ENCODE measurements around the gene SLC35B3. TPM values are rescaled to one million over a fixed set of nuclear protein-coding genes. Genes with fewer than 3 reads are reported as not detected.

Gene SLC35B3
- total RNA-seq, 1 experiment from 2014 or later: 41.3 TPM

GRCh38 chr6:8392569-8392968 lies 42.8 kb downstream of the SLC35B3 start:
- H3K9me3 ChIP-seq: 0 out of 2 replicates have a peak, but pooled peaks cover 2% of the 10 kb centered on the region
- Mint-ChIP-seq H3K4me3 (ENCODE audit: unreplicated experiment) (peak overlapping the region; percentile 32), H3K9me3 (ENCODE audit: unreplicated experiment) (peaks cover 6% of the 10 kb centered on the region), H3K27me3 (ENCODE audit: insufficient read depth, unreplicated experiment) (no peaks in the 10 kb centered on the region), H3K27ac (ENCODE audit: unreplicated experiment) (peak overlapping the region; percentile 63), H3K4me1 (ENCODE audit: low read depth, unreplicated experiment) (peaks cover 36% of the 10 kb centered on the region), H3K36me3 (ENCODE audit: insufficient read depth, unreplicated experiment) (no peaks in the 10 kb centered on the region)
- ChIA-PET CTCF (no interaction called here), POLR2A (no interaction called here)
- H3K36me3 ChIP-seq (ENCODE audit: control insufficient read depth, insufficient read depth, low read length): no peaks in the 10 kb centered on the region
- H3K27me3 ChIP-seq (replicated peaks; ENCODE audit: control insufficient read depth, insufficient read depth, low read length): no peaks in the 10 kb centered on the region
- peak; percentile 60 for DNase-seq
- TF ChIP-seq CTCF (IDR thresholded peaks at IDR 0.05; ENCODE audit: insufficient read depth in 1 of 2, low read depth in 1 of 2, low read length in 1 of 2, severe bottlenecking in 1 of 2, unreplicated experiment in 1 of 2): no peak
- BruUV-seq (replicated peaks): no TSS peak
- no peak overlapping the region for H3K4me3 ChIP-seq (ENCODE audit: low read depth, low read length)
- intact Hi-C loops (cut with micrococcal nuclease; ENCODE audit: unreplicated experiment): loop anchor here (2.0 kb wide), 1 partner anchor 22 kb away; no protein-coding TSS in a partner anchor
- peaks cover 22% of the 10 kb centered on the region for H3K4me1 ChIP-seq

- no peak overlapping the region for H3K4me3 ChIP-seq (ENCODE audit: low read depth, low read length)
- BruUV-seq (replicated peaks): no TSS peak
- POLR2A ChIA-PET: no interaction called here
- 0 out of 2 replicates have a peak, but pooled peaks cover under 1% of the 10 kb centered on the region for H3K9me3 ChIP-seq
- CTCF ChIA-PET: no interaction called here
- DNase-seq: no peak
- H3K27me3 ChIP-seq (replicated peaks; ENCODE audit: control insufficient read depth, insufficient read depth, low read length): no peaks in the 10 kb centered on the region
- Mint-ChIP-seq H3K36me3 (ENCODE audit: insufficient read depth, unreplicated experiment) (no peaks in the 10 kb centered on the region), H3K27ac (ENCODE audit: unreplicated experiment) (no peak overlapping the region), H3K4me1 (ENCODE audit: low read depth, unreplicated experiment) (peaks cover 37% of the 10 kb centered on the region), H3K27me3 (ENCODE audit: insufficient read depth, unreplicated experiment) (no peaks in the 10 kb centered on the region), H3K4me3 (ENCODE audit: unreplicated experiment) (no peak overlapping the region), H3K9me3 (ENCODE audit: unreplicated experiment) (peaks cover 6% of the 10 kb centered on the region)
- no peak for TF ChIP-seq CTCF (IDR thresholded peaks at IDR 0.05; ENCODE audit: insufficient read depth in 1 of 2, low read depth in 1 of 2, low read length in 1 of 2, severe bottlenecking in 1 of 2, unreplicated experiment in 1 of 2)
- peaks cover 28% of the 10 kb centered on the region for H3K4me1 ChIP-seq
- H3K36me3 ChIP-seq (ENCODE audit: control insufficient read depth, insufficient read depth, low read length): no peaks in the 10 kb centered on the region
- intact Hi-C loops (cut with micrococcal nuclease; ENCODE audit: unreplicated experiment): loop anchor here (2.0 kb wide), 1 partner anchor 23 kb away; no protein-coding TSS in a partner anchor
Measured at GRCh38 chr6:8391934-8392333, 43.4 kb downstream of the SLC35B3 start.

- TF ChIP-seq CTCF (IDR thresholded peaks at IDR 0.05; ENCODE audit: insufficient read depth in 1 of 2, low read depth in 1 of 2, low read length in 1 of 2, severe bottlenecking in 1 of 2, unreplicated experiment in 1 of 2): no peak
- Histone ChIP-seq H3K9me3 (peaks cover 5% of the 10 kb centered on the region; the same call in 1 of the 2 replicates), H3K4me3 (ENCODE audit: low read depth, low read length) (no peak overlapping the region), H3K36me3 (ENCODE audit: control insufficient read depth, insufficient read depth, low read length) (no peaks in the 10 kb centered on the region), H3K27me3 (replicated peaks; ENCODE audit: control insufficient read depth, insufficient read depth, low read length) (no peaks in the 10 kb centered on the region), H3K4me1 (peaks cover 28% of the 10 kb centered on the region)
- no peak overlapping the region for H3K4me3 Mint-ChIP-seq (ENCODE audit: unreplicated experiment)
- H3K27me3 Mint-ChIP-seq (ENCODE audit: insufficient read depth, unreplicated experiment): no peaks in the 10 kb centered on the region
- intact Hi-C loops (cut with micrococcal nuclease; ENCODE audit: unreplicated experiment): no loop called here
- no TSS peak for BruUV-seq (replicated peaks)
- H3K36me3 Mint-ChIP-seq (ENCODE audit: insufficient read depth, unreplicated experiment): no peaks in the 10 kb centered on the region
- peaks cover 6% of the 10 kb centered on the region for H3K9me3 Mint-ChIP-seq (ENCODE audit: unreplicated experiment)
- CTCF ChIA-PET: no interaction called here
- no peak for DNase-seq
- H3K27ac Mint-ChIP-seq (ENCODE audit: unreplicated experiment): no peak overlapping the region
- POLR2A ChIA-PET: no interaction called here
- peaks cover 31% of the 10 kb centered on the region for H3K4me1 Mint-ChIP-seq (ENCODE audit: low read depth, unreplicated experiment)
Measured at GRCh38 chr6:8389036-8389818, 46.1 kb downstream of the SLC35B3 start.
